Heart left ventricle (tissue), 16 donors: ENCODE data around the gene CXCR6. TPM values are rescaled to one million over a fixed set of nuclear protein-coding genes. Genes with fewer than 3 reads are reported as not detected.

Experiments
- ATAC-seq, 4 donors: fragments of 200-7000 bp; cut with Tn5 transposase; one replicate each; pipeline ENCODE4 v1.9.1; 2020 to 2022; ENCODE audit warnings: moderate library complexity in 4 of 4, mild to moderate bottlenecking in 3 of 4, moderate number of reproducible peaks in 1 of 4
- DNase-seq, 5 donors: peaks; one replicate each; pipeline ENCODE4 v3.0.0-alpha.2; 2020
- H3K27ac ChIP-seq, 12 donors: fragments of 200-600 bp; sonication (generic) in 4 of 12; one replicate each; pipeline versions ENCODE4 v1.5.0 to v1.8.0; 2016 to 2022; ENCODE audit warnings: mild to moderate bottlenecking in 2 of 12
- H3K27me3 ChIP-seq, 9 donors: fragments of 200-600 bp; sonication (generic) in 2 of 9; one replicate each; pipeline versions ENCODE4 v1.5.1 to v1.8.0; 2016 to 2022; ENCODE audit warnings: mild to moderate bottlenecking in 3 of 9
- H3K36me3 ChIP-seq, 9 donors: fragments of 200-600 bp; sonication (generic) in 2 of 9; one replicate each; pipeline versions ENCODE4 v1.5.0 to v1.8.0; 2018 to 2022; ENCODE audit warnings: mild to moderate bottlenecking in 2 of 9
- H3K4me1 ChIP-seq, 12 donors: fragments of 200-600 bp; sonication (generic) in 4 of 12; one replicate each; pipeline versions ENCODE4 v1.5.0 to v1.8.0; 2016 to 2022; ENCODE audit warnings: mild to moderate bottlenecking in 3 of 12
- H3K4me3 ChIP-seq, 12 donors: fragments of 200-600 bp; sonication (generic) in 4 of 12; one replicate each; pipeline versions ENCODE4 v1.5.0 to v1.8.0; 2017 to 2022; ENCODE audit warnings: mild to moderate bottlenecking in 9 of 12, moderate library complexity in 4 of 12
- H3K9me3 ChIP-seq, 12 donors: fragments of 200-600 bp; sonication (generic) in 4 of 12; one replicate each; pipeline versions ENCODE4 v1.5.0 to v1.8.0; 2016 to 2022; ENCODE audit warnings: mild to moderate bottlenecking in 1 of 12
- POLR2A ChIP-seq, 2 donors: fragments of 450-650 bp; IDR thresholded peaks; one replicate each; pipeline ENCODE4 v1.6.1; 2017; ENCODE audit warnings: antibody characterized with exemption in 2 of 2, mild to moderate bottlenecking in 2 of 2, moderate library complexity in 2 of 2
- WGBS, 4 donors: extraction: QIAGEN DNeasy Blood & Tissue Kit in 2 of 4; methylation state at CpG; one replicate each; pipeline versions ENCODE4 v1.1.5 to v1.1.7; 2013 to 2018; 5-methylcytosine and 5-hydroxymethylcytosine counted together
- intact Hi-C, 10 donors: fragments of 100-400 bp; cut with DNase I; formaldehyde crosslinking; loops; one replicate each; pipeline versions ENCODE4 v1.11.1 to v1.14.2; 2022
- polyA plus RNA-seq, 2 donors: library from polyadenylated mRNA; stranded (reverse); fragments of 200-250 nt; gene quantifications; one replicate each; pipeline ENCODE4 v1.2.3, GENCODE V29; 2013
- total RNA-seq, 9 donors: library from RNA; depleted of rRNA in 2 of 9; stranded (reverse); fragments of >200 nt in 2 of 9; fragmentation: NEBNext Ultra II Directional in 3 of 9; extraction: Animal tissue kit (Norgen Biotek cat#: 25700) in 3 of 9; gene quantifications; one replicate each; pipeline versions ENCODE4 v1.1.0 to v1.2.4, GENCODE V29; 2016 to 2023
- TF ChIP-seq, protein P1 (sequence below), 12 donors: fragments of 200-600 bp; sonication (generic) in 4 of 12; IDR thresholded peaks; one replicate each; pipeline versions ENCODE4 v1.5.0 to v1.8.0; 2018 to 2022; ENCODE audit warnings: antibody characterized with exemption in 12 of 12, mild to moderate bottlenecking in 5 of 12
- donor health status: ischemic (EF 13 %, LVEDD 7.1; RV severe dilation, severe dysfunction).
- donor health status: healthy with polysubstance abuse.
- donor health status: DM: no; HTN: yes; CAD: no.
- donor health status: DM: no; HTN: no; CAD: no.
- donor health status: ischemic (EF 25% LVEDD 6.9; RV normal size, moderate dysfunction).
- donor health status: ischemic (EF 25% LVEDD 5.7; RV mildly dilated, moderate dysfunction).
- donor health status: healthy.
- donor health status: DM: yes; HTN: yes; CAD: no.
- donor health status: ischemic (EF 35%, LVEDD 5.7; RV mildly dilated, moderate dysfunction).
- donor health status: nonischemic (EF 11% LVEDD 7.7; RV severe dilation, severe dysfunction).
- donor health status: DM: yes; HTN: yes; CAD: no.
- donor health status: PGD.
- donor health status: ischemic (EF 29% LVEDD 5.4; RV normal size, mild dysfunction).
- donor health status: nonischemic (EF 23%, LVEDD 6.1; RV moderate dilation, normal function).

The CXCR6 gene
- total and polyA plus RNA-seq, 11 donors, result 0.19 to 2.1 (median 0.30) TPM; not detected in 3

DNA sequence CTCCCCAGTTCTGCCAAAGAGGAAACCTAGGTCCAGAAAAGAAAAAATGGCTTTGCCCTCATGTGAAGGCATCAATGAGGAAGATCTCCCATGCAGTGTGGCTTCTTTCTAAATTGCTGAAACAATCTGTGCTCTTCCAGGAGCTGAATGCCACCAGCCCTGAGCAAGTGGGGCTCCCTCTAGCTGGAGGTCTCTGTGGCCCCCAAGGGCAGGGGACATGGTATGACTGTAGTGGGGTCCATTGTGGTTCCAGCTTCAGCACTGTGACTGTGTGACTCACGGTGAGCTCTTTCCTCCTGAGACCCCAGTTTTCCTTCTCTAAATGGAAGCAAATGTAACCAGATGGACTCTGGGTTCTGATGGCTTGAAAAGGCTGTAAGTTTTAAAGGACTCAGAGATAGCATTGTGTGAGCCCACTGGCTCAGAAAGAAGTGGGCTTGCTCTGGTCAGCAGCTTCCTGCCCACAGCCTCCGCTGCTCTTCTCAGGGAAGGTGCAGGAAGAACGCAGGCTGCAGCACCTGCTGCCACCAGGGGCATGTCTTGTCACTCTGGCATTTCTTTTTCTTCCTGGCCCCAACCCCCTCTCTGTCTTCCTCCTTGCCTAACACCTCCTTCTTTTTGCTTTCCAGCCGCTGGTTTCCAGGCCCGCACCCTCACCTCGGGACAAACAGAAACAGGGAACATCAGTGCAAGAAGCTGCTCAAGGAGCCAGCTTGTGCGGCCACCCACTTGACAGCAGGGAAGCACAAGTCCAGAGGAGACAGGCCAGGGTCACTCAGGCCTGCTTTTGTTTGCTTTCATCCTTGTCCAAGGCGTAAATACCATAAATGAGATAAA, 5.8 kb upstream of the CXCR6 start:
- no peak overlapping the region for H3K4me3 ChIP-seq
- no peak overlapping the region for H3K27ac ChIP-seq
- H3K27me3 ChIP-seq, result no peaks in the 10 kb centered on the region
- 87 to 91% (median 87%) methylated on average over 7 to 8 of the region's 8 CpGs for WGBS, 4 donors
- DNase-seq (peak in 1 of 5 donors; percentile 26), ATAC-seq (no peak)
- intact Hi-C loops, result loop anchor here in 8 of 10 donors (1.0 to 10.0 kb wide), 5 partner anchors 141 to 437 kb away; partner anchors contain the start of gene CCR5 (in 2 of the 8)
- peaks cover 0 to 48% (median 16%) of the 10 kb centered on the region in 12 donors for H3K4me1 ChIP-seq
- H3K9me3 ChIP-seq, result no peaks in the 10 kb centered on the region
- peaks cover 0 to 68% (median 54%) of the 10 kb centered on the region in 9 donors for H3K36me3 ChIP-seq
- no peak for TF ChIP-seq POLR2A (IDR thresholded peaks at IDR 0.05)
- TF ChIP-seq, protein P1, sequence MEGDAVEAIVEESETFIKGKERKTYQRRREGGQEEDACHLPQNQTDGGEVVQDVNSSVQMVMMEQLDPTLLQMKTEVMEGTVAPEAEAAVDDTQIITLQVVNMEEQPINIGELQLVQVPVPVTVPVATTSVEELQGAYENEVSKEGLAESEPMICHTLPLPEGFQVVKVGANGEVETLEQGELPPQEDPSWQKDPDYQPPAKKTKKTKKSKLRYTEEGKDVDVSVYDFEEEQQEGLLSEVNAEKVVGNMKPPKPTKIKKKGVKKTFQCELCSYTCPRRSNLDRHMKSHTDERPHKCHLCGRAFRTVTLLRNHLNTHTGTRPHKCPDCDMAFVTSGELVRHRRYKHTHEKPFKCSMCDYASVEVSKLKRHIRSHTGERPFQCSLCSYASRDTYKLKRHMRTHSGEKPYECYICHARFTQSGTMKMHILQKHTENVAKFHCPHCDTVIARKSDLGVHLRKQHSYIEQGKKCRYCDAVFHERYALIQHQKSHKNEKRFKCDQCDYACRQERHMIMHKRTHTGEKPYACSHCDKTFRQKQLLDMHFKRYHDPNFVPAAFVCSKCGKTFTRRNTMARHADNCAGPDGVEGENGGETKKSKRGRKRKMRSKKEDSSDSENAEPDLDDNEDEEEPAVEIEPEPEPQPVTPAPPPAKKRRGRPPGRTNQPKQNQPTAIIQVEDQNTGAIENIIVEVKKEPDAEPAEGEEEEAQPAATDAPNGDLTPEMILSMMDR (IDR thresholded peaks at IDR 0.05), result no peak

DNA sequence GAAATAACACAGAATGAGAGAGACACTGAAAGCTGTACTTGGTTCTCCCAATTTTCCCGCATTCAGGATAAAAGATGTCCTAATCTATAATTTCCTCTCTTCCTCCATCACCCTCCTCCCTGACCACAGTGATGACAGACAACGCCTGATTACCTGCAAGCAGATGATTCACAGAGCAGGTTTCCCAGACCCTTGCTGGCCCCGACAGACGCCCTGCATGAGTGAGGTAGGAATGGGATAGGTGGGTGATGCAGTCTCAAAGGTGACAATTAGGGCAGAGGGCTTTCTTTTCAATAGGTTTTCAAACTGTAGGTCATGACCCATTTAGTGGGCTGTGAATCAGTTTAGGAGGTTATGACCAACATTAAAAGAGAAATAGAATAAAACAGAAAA, 5.2 kb upstream of the CXCR6 start:
- TF ChIP-seq POLR2A (IDR thresholded peaks at IDR 0.05), result no peak
- TF ChIP-seq, protein P1 (IDR thresholded peaks at IDR 0.05), result no peak
- 78 to 95% (median 84%) methylated on average over 4 of the region's 4 CpGs for WGBS, 4 donors
- no peak overlapping the region for H3K4me3 ChIP-seq
- H3K36me3 ChIP-seq, result peaks cover 0 to 67% (median 48%) of the 10 kb centered on the region in 9 donors
- H3K27me3 ChIP-seq, result no peaks in the 10 kb centered on the region
- H3K4me1 ChIP-seq, result peaks cover 0 to 49% (median 17%) of the 10 kb centered on the region in 12 donors
- DNase-seq, result no peak
- ATAC-seq, result no peak
- no peak overlapping the region for H3K27ac ChIP-seq
- H3K9me3 ChIP-seq, result no peaks in the 10 kb centered on the region
- intact Hi-C loops, result loop anchor here in 8 of 10 donors (1.0 to 10.0 kb wide), 5 partner anchors 141 to 437 kb away; partner anchors contain the start of gene CCR5 (in 2 of the 8)

DNA sequence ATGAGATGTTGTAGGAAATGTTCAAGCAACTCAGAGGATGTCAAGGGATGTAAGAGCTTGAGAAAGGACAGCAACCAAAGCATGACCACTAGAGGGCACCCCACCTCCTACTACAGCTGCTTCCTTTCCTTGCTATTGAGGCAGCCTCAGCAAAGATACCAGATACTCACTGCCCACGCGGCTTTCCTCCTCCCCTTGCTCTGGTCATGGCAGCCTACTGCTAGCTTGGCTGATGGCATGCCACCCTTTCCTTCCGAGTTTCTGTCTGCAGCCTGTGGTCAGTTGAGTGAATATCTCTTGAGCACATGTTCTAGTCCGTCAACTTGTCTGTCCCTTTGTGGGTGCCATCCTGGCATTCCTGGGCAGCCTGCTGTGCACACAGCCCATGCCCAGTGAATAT, 4.4 kb upstream of the CXCR6 start:
- no peak for TF ChIP-seq POLR2A (IDR thresholded peaks at IDR 0.05)
- TF ChIP-seq, protein P1 (IDR thresholded peaks at IDR 0.05), result peak; percentile 78 to 90 (median 86)
- peaks cover 0 to 66% (median 42%) of the 10 kb centered on the region in 9 donors for H3K36me3 ChIP-seq
- peaks cover 0 to 41% (median 16%) of the 10 kb centered on the region in 12 donors for H3K4me1 ChIP-seq
- peak; percentile 64 to 89 (median 88) for ATAC-seq
- no peaks in the 10 kb centered on the region for H3K27me3 ChIP-seq
- peak; percentile 69 to 85 (median 78) for DNase-seq
- intact Hi-C loops, result loop anchor here (1.0 to 10.0 kb wide), 7 partner anchors 137 to 436 kb away; partner anchors contain the start of gene CCR5 (in 2 of the 10)
- no peaks in the 10 kb centered on the region for H3K9me3 ChIP-seq
- 7 to 21% (median 19%) methylated on average over 4 of the region's 4 CpGs for WGBS, 4 donors
- no peak overlapping the region for H3K4me3 ChIP-seq
- H3K27ac ChIP-seq, result peak overlapping the region in 1 of 12 donors; percentile 28

DNA sequence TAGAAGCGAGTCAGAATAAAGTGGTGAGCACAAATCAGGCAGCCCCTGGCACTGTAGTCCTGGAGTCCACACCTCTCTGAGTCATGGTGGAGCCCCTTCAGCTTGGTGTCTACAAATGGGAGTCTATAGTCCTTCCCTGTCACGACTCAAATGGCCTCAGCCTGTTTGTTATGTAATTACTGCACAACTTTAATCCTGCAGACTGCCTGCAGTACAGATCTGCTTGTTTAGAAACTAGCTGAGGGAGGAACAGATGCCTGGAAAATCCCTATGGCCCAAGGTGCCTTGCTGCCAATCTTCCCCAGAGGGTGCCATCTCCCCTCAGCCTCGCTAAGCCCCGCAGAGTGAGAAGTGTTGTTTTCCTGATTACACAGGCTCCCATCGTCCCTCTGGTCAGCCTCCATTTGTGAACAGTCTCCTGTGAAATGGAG, 3.9 kb upstream of the CXCR6 start:
- Histone ChIP-seq H3K4me1 (peaks cover 0 to 36% (median 13%) of the 10 kb centered on the region in 12 donors), H3K27ac (peak overlapping the region in 1 of 12 donors; percentile 28), H3K4me3 (no peak overlapping the region), H3K36me3 (peaks cover 0 to 61% (median 38%) of the 10 kb centered on the region in 9 donors), H3K9me3 (no peaks in the 10 kb centered on the region), H3K27me3 (no peaks in the 10 kb centered on the region)
- peak in 1 of 4 donors; percentile 4 for ATAC-seq
- WGBS, 4 donors, result 44 to 54% (median 46%) methylated on average over 5 of the region's 5 CpGs
- intact Hi-C loops, result loop anchor here in 9 of 10 donors (1.0 to 10.0 kb wide), 7 partner anchors 137 to 435 kb away; partner anchors contain the start of gene CCR5 (in 2 of the 9)
- peak in 1 of 5 donors; percentile 27 for DNase-seq
- TF ChIP-seq POLR2A (IDR thresholded peaks at IDR 0.05), result no peak
- TF ChIP-seq, protein P1 (IDR thresholded peaks at IDR 0.05), result no peak
